Lung (tissue), 12 donors: Measurements from ENCODE around the gene SMTN. TPM values are rescaled to one million over a fixed set of nuclear protein-coding genes. Genes with fewer than 3 reads are reported as not detected.
A peak's percentile ranks its signal among the peaks of the same experiment; 100 is the strongest.

Experiments
- ATAC-seq: fragments of 200-7000 bp; cut with Tn5 transposase; one replicate; pipeline ENCODE4 v1.9.1; 2020; ENCODE audit warnings: moderate number of reproducible peaks; ENCODE audit not compliant: insufficient read depth, low FRiP score
- DNase-seq, 3 donors: peaks; one replicate each; pipeline ENCODE4 v3.0.0-alpha.2; 2013 to 2017
- H3K27ac ChIP-seq, 2 donors: one replicate each; pipeline ENCODE4 v1.5.1; 2013; ENCODE audit warnings: mild to moderate bottlenecking in 2 of 2, moderate library complexity in 2 of 2, control low read depth in 1 of 2, inconsistent platforms in 1 of 2, low read depth in 1 of 2, low read length in 1 of 2
- H3K27me3 ChIP-seq, 3 donors: one replicate each; pipeline ENCODE4 v1.5.1; 2013; ENCODE audit warnings: low read length in 2 of 3; ENCODE audit not compliant: control insufficient read depth in 3 of 3, insufficient read depth in 3 of 3
- H3K36me3 ChIP-seq, 4 donors: one replicate each; pipeline ENCODE4 v1.5.1; 2013; ENCODE audit warnings: low read length in 4 of 4, mild to moderate bottlenecking in 1 of 4, moderate library complexity in 1 of 4; ENCODE audit not compliant: control insufficient read depth in 4 of 4, insufficient read depth in 4 of 4
- H3K4me1 ChIP-seq, 5 donors: one replicate each; pipeline ENCODE4 v1.5.1; 2013; ENCODE audit warnings: low read length in 5 of 5, mild to moderate bottlenecking in 2 of 5, moderate library complexity in 1 of 5; ENCODE audit not compliant: control insufficient read depth in 5 of 5, insufficient read depth in 5 of 5
- H3K4me3 ChIP-seq: one replicate; pipeline ENCODE4 v1.5.1; 2013; ENCODE audit warnings: mild to moderate bottlenecking, control low read depth, moderate library complexity
- H3K9ac ChIP-seq, 2 donors: one replicate each; pipeline ENCODE4 v1.5.1; 2013; ENCODE audit warnings: low read length in 2 of 2, control low read depth in 1 of 2; ENCODE audit not compliant: insufficient read depth in 1 of 2
- H3K9me3 ChIP-seq, 4 donors: one replicate each; pipeline ENCODE4 v1.5.1; 2013; ENCODE audit warnings: low read length in 3 of 4, mild to moderate bottlenecking in 1 of 4, moderate library complexity in 1 of 4; ENCODE audit not compliant: control insufficient read depth in 4 of 4, insufficient read depth in 3 of 4
- CTCF ChIP-seq: IDR thresholded peaks from 2 replicates; pipeline ENCODE4 v1.5.1; 2012; ENCODE audit warnings: mild to moderate bottlenecking; ENCODE audit errors: control extremely low read depth, extremely low read depth
- WGBS, 2 donors: extraction: QIAGEN DNeasy Blood & Tissue Kit; methylation state at CpG; one replicate each; pipeline ENCODE4 v1.1.7; 2013; 5-methylcytosine and 5-hydroxymethylcytosine counted together
- polyA plus RNA-seq, 2 donors: library from polyadenylated mRNA; stranded (reverse); fragments of 200-250 nt; gene quantifications; one replicate each; pipeline ENCODE4 v1.2.1, GENCODE V29; 2013
- total RNA-seq, 2 donors: library from RNA; depleted of rRNA in 1 of 2; stranded (reverse); fragments of >200 nt in 1 of 2; gene quantifications; one replicate each; pipeline ENCODE4 v1.2.1, GENCODE V29; 2014 to 2021
- donor health status: control.
- donor health status: control.
- donor health status: Bipolar disorder and iron deficiency.
- donor health status: healthy.
- donor health status: DM: yes; HTN: yes; CAD: no.

The SMTN gene
- total and polyA plus RNA-seq, 4 donors, result 30.8 to 101 (median 64.7) TPM

- Histone ChIP-seq H3K36me3 (peaks cover 10 to 48% (median 41%) of the 10 kb centered on the region in 4 donors), H3K4me3 (no peak overlapping the region), H3K9me3 (no peaks in the 10 kb centered on the region), H3K9ac (no peak overlapping the region), H3K4me1 (no peaks in the 10 kb centered on the region), H3K27ac (no peak overlapping the region), H3K27me3 (no peaks in the 10 kb centered on the region)
- DNase-seq (no peak), ATAC-seq (no peak)
- WGBS, 2 donors, result 96 to 98% methylated on average over 18 of the region's 18 CpGs
- no peak for TF ChIP-seq CTCF
These were observed 19.8 kb downstream of the SMTN start for GRCh38 chr22:31100762-31101525.

GRCh38 chr22:31102441-31103081 is 21.4 kb downstream of the SMTN start:
- TF ChIP-seq CTCF, result no peak
- WGBS, 2 donors, result 76 to 88% methylated on average over 8 of the region's 8 CpGs
- no peaks in the 10 kb centered on the region for H3K27me3 ChIP-seq
- no peaks in the 10 kb centered on the region for H3K9me3 ChIP-seq
- H3K36me3 ChIP-seq, result peaks cover 7 to 36% (median 30%) of the 10 kb centered on the region in 4 donors
- peak overlapping the region; percentile 70 to 81 for H3K27ac ChIP-seq
- peaks cover 0 to 6% (median 0%) of the 10 kb centered on the region in 5 donors for H3K4me1 ChIP-seq
- H3K9ac ChIP-seq, result no peak overlapping the region
- H3K4me3 ChIP-seq, result no peak overlapping the region
- DNase-seq, result no peak
- peak; percentile 36 for ATAC-seq

- TF ChIP-seq CTCF, result no peak
- Histone ChIP-seq H3K9me3 (no peaks in the 10 kb centered on the region), H3K36me3 (peaks cover 7 to 33% (median 25%) of the 10 kb centered on the region in 4 donors), H3K4me3 (no peak overlapping the region), H3K9ac (no peak overlapping the region), H3K4me1 (peaks cover 0 to 10% (median 2%) of the 10 kb centered on the region in 5 donors), H3K27me3 (no peaks in the 10 kb centered on the region), H3K27ac (peak overlapping the region; percentile 57 to 70)
- ATAC-seq (no peak), DNase-seq (no peak)
- WGBS, 2 donors, result 86 to 96% methylated on average over 2 of the region's 2 CpGs
These were observed 22.0 kb downstream of the SMTN start for GRCh38 chr22:31103111-31103510.
